Adrenal gland (tissue), 12 donors: ENCODE results near the gene CD81. TPM values are rescaled to one million over a fixed set of nuclear protein-coding genes. Genes with fewer than 3 reads are reported as not detected.

ENCODE experiments used
- DNase-seq, 7 donors: peaks; one replicate each; pipeline ENCODE4 v3.0.0-alpha.2; 2019 to 2020
- H3K27ac ChIP-seq, 5 donors: fragments of 200-600 bp; sonication (generic) in 4 of 5; 1 replicate in 3 of 5; 2 replicates in 2 of 5; pipeline versions ENCODE4 v1.5.1 to v1.8.0; 2016 to 2020; ENCODE audit warnings: mild to moderate bottlenecking in 1 of 5
- H3K27me3 ChIP-seq: fragments of 200-600 bp; 2 replicates; pipeline ENCODE4 v1.8.0; 2021
- H3K36me3 ChIP-seq, 2 donors: fragments of 200-600 bp; replicated peaks in 1 of 2; 1 replicate in 1 of 2; 2 replicates in 1 of 2; pipeline versions ENCODE4 v1.5.1 to v1.8.0; 2018 to 2022
- H3K4me1 ChIP-seq, 2 donors: fragments of 200-600 bp; replicated peaks in 1 of 2; 1 replicate in 1 of 2; 2 replicates in 1 of 2; pipeline versions ENCODE4 v1.5.1 to v1.8.0; 2018 to 2021
- H3K4me3 ChIP-seq, 4 donors: fragments of 200-600 bp; sonication (generic) in 3 of 4; one replicate each; pipeline ENCODE4 v1.5.1; 2016 to 2018
- H3K9me3 ChIP-seq, 3 donors: fragments of 200-600 bp; sonication (generic) in 1 of 3; replicated peaks in 1 of 3; 1 replicate in 2 of 3; 2 replicates in 1 of 3; pipeline versions ENCODE4 v1.5.1 to v1.8.0; 2016 to 2021
- CTCF ChIP-seq, 6 experiments: fragments of 450-650 bp in 4 of 6; fragments of 200-600 bp in 2 of 6; sonication (generic) in 1 of 6; IDR thresholded peaks; 1 replicate in 5 of 6; 2 replicates in 1 of 6; pipeline versions ENCODE4 v1.5.1 to v1.8.0; 2016 to 2021; ENCODE audit warnings: antibody characterized with exemption in 6 of 6, mild to moderate bottlenecking in 2 of 6, moderate library complexity in 1 of 6
- POLR2A ChIP-seq, 2 donors: fragments of 450-650 bp; IDR thresholded peaks; one replicate each; pipeline ENCODE4 v1.6.1; 2017; ENCODE audit warnings: antibody characterized with exemption in 2 of 2, mild to moderate bottlenecking in 2 of 2, moderate library complexity in 1 of 2
- WGBS, 4 donors: extraction: QIAGEN DNeasy Blood & Tissue Kit in 2 of 4; methylation state at CpG; one replicate each; pipeline versions ENCODE4 v1.1.5 to v1.1.7; 2013 to 2017; 5-methylcytosine and 5-hydroxymethylcytosine counted together
- intact Hi-C, 2 donors: fragments of 100-400 bp; cut with DNase I; formaldehyde crosslinking; loops; one replicate each; pipeline versions ENCODE4 v1.14.1 to v1.15.0; 2022 to 2023
- polyA plus RNA-seq, 3 donors: library from polyadenylated mRNA; stranded (reverse); fragments of 200-250 nt in 2 of 3; fragments of 350-450 nt in 1 of 3; fragmentation: Illumina TruSeq in 1 of 3; extraction: RNeasy Lipid Tissue Mini Kit (QIAGEN cat#74804) in 1 of 3; gene quantifications; one replicate each; pipeline ENCODE4 v1.2.3, GENCODE V29; 2013 to 2014
- total RNA-seq, 9 donors: library from RNA; depleted of rRNA in 4 of 9; stranded (reverse); fragments of >200 nt in 4 of 9; fragments of 120-200 nt in 1 of 9; fragmentation: NEBNext Ultra II Directional in 1 of 9; extraction: Animal tissue kit (Norgen Biotek cat#: 25700) in 1 of 9; gene quantifications; one replicate each; pipeline versions ENCODE4 v1.1.0 to v1.2.4, GENCODE V29; 2013 to 2023
- donor health status: healthy with polysubstance abuse.
- donor health status: Bipolar disorder and iron deficiency.
- donor health status: DM: yes; HTN: yes; CAD: no.
- donor health status: DM: no; HTN: no; CAD: no.
- donor health status: DM: no; HTN: no; CAD: no.
- donor health status: DM: yes; HTN: yes; CAD: no.

The CD81 gene
- total and polyA plus RNA-seq, 12 donors = 40.9 to 444 (median 275) TPM

GRCh38 chr11:2388431-2389376 is 11.6 kb downstream of the CD81 start:
- H3K9me3 ChIP-seq = no peaks in the 10 kb centered on the region
- no peak overlapping the region for H3K4me3 ChIP-seq
- H3K36me3 ChIP-seq = peaks cover 0 to 29% of the 10 kb centered on the region in 2 donors
- peak overlapping the region in 2 of 5 donors; percentile 41 to 65 for H3K27ac ChIP-seq
- peaks cover 2 to 61% of the 10 kb centered on the region in 2 donors for H3K4me1 ChIP-seq
- intact Hi-C loops = no loop called here
- 63 to 76% (median 70%) methylated on average over 1 to 15 of the region's 15 CpGs for WGBS, 4 donors
- TF ChIP-seq POLR2A (IDR thresholded peaks at IDR 0.05) (no peak), CTCF (IDR thresholded peaks at IDR 0.05) (no peak)
- no peaks in the 10 kb centered on the region for H3K27me3 ChIP-seq
- no peak for DNase-seq

- Histone ChIP-seq H3K27me3 (no peaks in the 10 kb centered on the region), H3K27ac (peak overlapping the region in 2 of 5 donors; percentile 41 to 65), H3K36me3 (peaks cover 0 to 37% of the 10 kb centered on the region in 2 donors), H3K4me1 (peaks cover 0 to 59% of the 10 kb centered on the region in 2 donors), H3K4me3 (no peak overlapping the region), H3K9me3 (no peaks in the 10 kb centered on the region)
- intact Hi-C loops = no loop called here
- TF ChIP-seq CTCF (IDR thresholded peaks at IDR 0.05) = no peak
- no peak for TF ChIP-seq POLR2A (IDR thresholded peaks at IDR 0.05)
- WGBS, 4 donors = 42 to 73% (median 51%) methylated on average over 5 to 14 of the region's 14 CpGs
- DNase-seq = no peak
Observed at GRCh38 chr11:2389377-2390026, 12.4 kb downstream of the CD81 start.

GRCh38 chr11:2390091-2390724 is 13.1 kb downstream of the CD81 start:
- H3K27ac ChIP-seq = peak overlapping the region in 2 of 5 donors; percentile 41 to 65
- no peak for TF ChIP-seq POLR2A (IDR thresholded peaks at IDR 0.05)
- no peak for TF ChIP-seq CTCF (IDR thresholded peaks at IDR 0.05)
- peak in 1 of 7 donors; percentile 57 for DNase-seq
- H3K36me3 ChIP-seq = peaks cover 0 to 44% of the 10 kb centered on the region in 2 donors
- no peak overlapping the region for H3K4me3 ChIP-seq
- H3K9me3 ChIP-seq = no peaks in the 10 kb centered on the region
- H3K4me1 ChIP-seq = peaks cover 0 to 52% of the 10 kb centered on the region in 2 donors
- intact Hi-C loops = no loop called here
- 82 to 87% (median 86%) methylated on average over 16 to 23 of the region's 23 CpGs for WGBS, 4 donors
- no peaks in the 10 kb centered on the region for H3K27me3 ChIP-seq

DNA sequence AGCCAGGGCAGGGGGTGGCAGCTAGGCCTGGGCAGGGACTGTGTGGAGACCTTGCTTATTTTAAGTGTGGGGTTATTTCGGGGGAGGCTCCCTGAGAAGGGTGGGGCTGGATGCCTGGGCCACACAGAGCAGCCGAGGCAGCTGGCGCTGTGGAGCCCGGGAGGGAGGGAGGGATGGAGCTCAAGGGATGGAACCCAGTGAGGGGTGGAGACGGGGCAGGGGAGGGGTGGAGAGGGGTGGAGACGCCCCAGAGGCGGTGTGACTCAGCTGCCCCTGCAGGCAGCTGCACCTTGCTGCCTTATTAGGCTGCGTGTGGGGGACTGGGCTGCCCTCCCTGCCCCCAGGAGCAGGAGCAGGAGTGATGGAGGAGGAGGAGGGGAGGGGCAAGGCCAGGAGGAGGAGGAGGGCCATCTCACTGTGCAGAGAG is 13.6 kb downstream of the CD81 start:
- no peak for TF ChIP-seq CTCF (IDR thresholded peaks at IDR 0.05)
- TF ChIP-seq POLR2A (IDR thresholded peaks at IDR 0.05) = no peak
- H3K4me3 ChIP-seq = no peak overlapping the region
- H3K4me1 ChIP-seq = peaks cover 0 to 49% of the 10 kb centered on the region in 2 donors
- no peaks in the 10 kb centered on the region for H3K27me3 ChIP-seq
- 56 to 83% (median 78%) methylated on average over 6 to 8 of the region's 8 CpGs for WGBS, 4 donors
- no peaks in the 10 kb centered on the region for H3K9me3 ChIP-seq
- DNase-seq = peak in 1 of 7 donors; percentile 69
- peaks cover 0 to 49% of the 10 kb centered on the region in 2 donors for H3K36me3 ChIP-seq
- intact Hi-C loops = no loop called here
- H3K27ac ChIP-seq = peak overlapping the region in 2 of 5 donors; percentile 56 to 65
